Suprapubic skin (tissue), 4 donors: ENCODE results near the gene ROBO1. TPM values are rescaled to one million over a fixed set of nuclear protein-coding genes. Genes with fewer than 3 reads are reported as not detected.

ENCODE experiments used
- DNase-seq, 2 donors: peaks; one replicate each; pipeline ENCODE4 v3.0.0-alpha.2; 2019; ENCODE audit warnings: low spot score in 2 of 2
- H3K27ac ChIP-seq: fragments of 200-600 bp; sonication (generic); one replicate; pipeline ENCODE4 v1.5.1; 2019
- H3K27me3 ChIP-seq: fragments of 200-600 bp; sonication (generic); one replicate; pipeline ENCODE4 v1.5.1; 2019
- H3K36me3 ChIP-seq: fragments of 200-600 bp; sonication (generic); one replicate; pipeline ENCODE4 v1.5.1; 2019
- H3K4me1 ChIP-seq: fragments of 200-600 bp; sonication (generic); one replicate; pipeline ENCODE4 v1.5.1; 2019
- H3K4me3 ChIP-seq: fragments of 200-600 bp; sonication (generic); one replicate; pipeline ENCODE4 v1.5.1; 2019; ENCODE audit warnings: mild to moderate bottlenecking
- H3K9me3 ChIP-seq: fragments of 200-600 bp; sonication (generic); one replicate; pipeline ENCODE4 v1.5.1; 2019
- CTCF ChIP-seq, 2 donors: fragments of 200-600 bp in 1 of 2; fragments of 450-650 bp in 1 of 2; sonication (generic) in 1 of 2; IDR thresholded peaks; one replicate each; pipeline ENCODE4 v1.5.1; 2016 to 2019; ENCODE audit warnings: antibody characterized with exemption in 2 of 2, mild to moderate bottlenecking in 1 of 2, moderate library complexity in 1 of 2
- EP300 ChIP-seq: sonication (generic); formaldehyde crosslinking; IDR thresholded peaks from one replicate; pipeline ENCODE4 v1.6.1; 2017; ENCODE audit warnings: antibody characterized with exemption
- POLR2A ChIP-seq, 2 donors: fragments of 450-650 bp; IDR thresholded peaks; one replicate each; pipeline ENCODE4 v1.6.1; 2017; ENCODE audit warnings: antibody characterized with exemption in 2 of 2, mild to moderate bottlenecking in 2 of 2, moderate library complexity in 2 of 2
- POLR2AphosphoS5 ChIP-seq, 3 donors: sonication (generic); formaldehyde crosslinking; IDR thresholded peaks; one replicate each; pipeline ENCODE4 v1.6.1; 2017; ENCODE audit warnings: antibody characterized with exemption in 3 of 3
- WGBS: methylation state at CpG from one replicate; pipeline ENCODE4 v1.1.5; 2018; 5-methylcytosine and 5-hydroxymethylcytosine counted together
- total RNA-seq, 4 donors: library from RNA; depleted of rRNA; stranded (reverse); fragments of >200 nt; gene quantifications; one replicate each; pipeline ENCODE4 v1.1.0, GENCODE V29; 2016

ROBO1 gene
- total RNA-seq, 4 donors from 2014 or later: 67.7 to 80.3 (median 71.3) TPM

DNA sequence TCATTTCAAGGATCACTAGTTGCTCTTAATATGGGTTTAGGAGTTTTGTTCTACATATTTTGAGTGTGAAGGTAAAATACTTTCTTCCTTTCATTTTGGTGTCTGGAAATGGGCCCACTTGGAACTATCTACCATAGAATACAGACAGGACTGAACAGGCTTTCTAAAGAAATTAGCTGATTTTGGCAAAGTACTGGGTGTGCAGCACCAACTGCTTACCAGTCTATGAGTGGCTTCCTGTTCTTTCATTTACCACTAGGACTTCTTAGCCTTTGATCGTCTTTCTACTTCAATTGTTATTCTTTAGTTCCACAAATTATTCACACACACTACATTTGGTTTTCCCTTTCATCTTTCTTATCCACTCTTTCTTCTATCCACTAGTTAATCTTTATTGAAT, 1196.3 kb downstream of the ROBO1 start:
- peak overlapping the region; percentile 18 for H3K27ac ChIP-seq
- no peak for TF ChIP-seq CTCF (IDR thresholded peaks at IDR 0.05)
- TF ChIP-seq POLR2AphosphoS5 (IDR thresholded peaks at IDR 0.05): no peak
- no peaks in the 10 kb centered on the region for H3K36me3 ChIP-seq
- no peak overlapping the region for H3K4me3 ChIP-seq
- 55% methylated on average over 1 of the region's 1 CpG for WGBS
- no peaks in the 10 kb centered on the region for H3K27me3 ChIP-seq
- no peaks in the 10 kb centered on the region for H3K9me3 ChIP-seq
- peaks cover 3% of the 10 kb centered on the region for H3K4me1 ChIP-seq
- no peak for DNase-seq

DNA sequence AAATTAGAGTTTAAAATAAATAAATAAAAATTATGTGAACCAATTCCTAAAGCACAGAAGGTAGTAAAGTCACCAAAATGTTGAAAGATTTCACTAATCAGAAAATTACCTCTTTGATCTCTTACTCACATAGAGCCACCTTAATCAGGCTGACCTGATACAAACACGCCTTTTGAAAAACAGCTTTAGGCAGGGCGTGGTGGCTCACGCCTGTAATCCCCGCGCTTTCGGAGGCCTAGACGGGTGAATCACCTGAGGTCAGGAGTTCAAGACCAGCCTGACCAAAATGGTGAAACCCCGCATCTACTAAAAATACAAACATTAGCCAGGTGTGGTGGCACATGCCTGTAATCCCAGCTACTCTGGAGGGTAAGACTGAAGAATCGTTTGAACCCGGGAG, 1197.3 kb downstream of the ROBO1 start:
- no peak overlapping the region for H3K27ac ChIP-seq
- no peaks in the 10 kb centered on the region for H3K36me3 ChIP-seq
- TF ChIP-seq EP300: no peak
- no peak for TF ChIP-seq POLR2A (IDR thresholded peaks at IDR 0.05)
- no peak for TF ChIP-seq CTCF (IDR thresholded peaks at IDR 0.05)
- TF ChIP-seq POLR2AphosphoS5 (IDR thresholded peaks at IDR 0.05): no peak
- H3K4me3 ChIP-seq: no peak overlapping the region
- DNase-seq: no peak
- no peaks in the 10 kb centered on the region for H3K9me3 ChIP-seq
- 55% methylated on average over 10 of the region's 10 CpGs for WGBS
- peaks cover 3% of the 10 kb centered on the region for H3K4me1 ChIP-seq
- H3K27me3 ChIP-seq: no peaks in the 10 kb centered on the region

- no peak overlapping the region for H3K27ac ChIP-seq
- no peak overlapping the region for H3K4me3 ChIP-seq
- H3K4me1 ChIP-seq: peaks cover 3% of the 10 kb centered on the region
- TF ChIP-seq EP300 (no peak), CTCF (IDR thresholded peaks at IDR 0.05) (no peak), POLR2AphosphoS5 (IDR thresholded peaks at IDR 0.05) (no peak), POLR2A (IDR thresholded peaks at IDR 0.05) (no peak)
- whole genome bisulfite sequencing: 46% methylated on average over 6 of the region's 6 CpGs
- no peaks in the 10 kb centered on the region for H3K9me3 ChIP-seq
- H3K27me3 ChIP-seq: no peaks in the 10 kb centered on the region
- H3K36me3 ChIP-seq: no peaks in the 10 kb centered on the region
- no peak for DNase-seq
Observed at GRCh38 chr3:78569804-78570203, 1198.0 kb downstream of the ROBO1 start.

GRCh38 chr3:78565712-78566111, 1202.1 kb downstream of the ROBO1 start:
- TF ChIP-seq POLR2A (IDR thresholded peaks at IDR 0.05): no peak
- TF ChIP-seq CTCF (IDR thresholded peaks at IDR 0.05): no peak
- no peak for TF ChIP-seq POLR2AphosphoS5 (IDR thresholded peaks at IDR 0.05)
- no peak for TF ChIP-seq EP300
- Histone ChIP-seq H3K27me3 (no peaks in the 10 kb centered on the region), H3K4me1 (no peaks in the 10 kb centered on the region), H3K9me3 (peaks cover 3% of the 10 kb centered on the region), H3K4me3 (no peak overlapping the region), H3K36me3 (no peaks in the 10 kb centered on the region), H3K27ac (no peak overlapping the region)
- 100% methylated on average over 1 of the region's 1 CpG for WGBS
- no peak for DNase-seq

GRCh38 chr3:78562328-78562727, 1205.5 kb downstream of the ROBO1 start:
- Histone ChIP-seq H3K4me3 (no peak overlapping the region), H3K27me3 (no peaks in the 10 kb centered on the region), H3K27ac (no peak overlapping the region), H3K4me1 (no peaks in the 10 kb centered on the region), H3K9me3 (peaks cover 3% of the 10 kb centered on the region), H3K36me3 (no peaks in the 10 kb centered on the region)
- TF ChIP-seq CTCF (IDR thresholded peaks at IDR 0.05) (no peak), POLR2AphosphoS5 (IDR thresholded peaks at IDR 0.05) (no peak), EP300 (no peak), POLR2A (IDR thresholded peaks at IDR 0.05) (no peak)
- 72% methylated on average over 1 of the region's 1 CpG for WGBS
- DNase-seq: no peak
